Measurements from ENCODE around the gene KAT8. TPM values are rescaled to one million over a fixed set of nuclear protein-coding genes. Genes with fewer than 3 reads are reported as not detected.

Gene KAT8
- total and polyA plus RNA-seq, 8 donors, result 31.5 to 71.7 (median 38.2) TPM

- H3K27ac ChIP-seq, result peak overlapping the region; percentile 86 to 92 (median 91)
- peaks cover 13 to 28% (median 22%) of the 10 kb centered on the region in 3 donors for H3K4me1 ChIP-seq
- peak in 3 of 6 donors; percentile 31 to 59 (median 59) for DNase-seq
- FAIRE-seq, result no peak
- 32 to 38% methylated on average over 52 to 57 of the region's 57 CpGs for WGBS, 2 donors
- ATAC-seq, result peak in 2 of 4 donors; percentile 0 to 1
- peaks cover 0 to 31% (median 0%) of the 10 kb centered on the region in 3 donors for H3K36me3 ChIP-seq
- intact Hi-C loops (cut with DNase I), result no loop called here
- H3K27me3 ChIP-seq, result no peaks in the 10 kb centered on the region
- TF ChIP-seq, protein P1, sequence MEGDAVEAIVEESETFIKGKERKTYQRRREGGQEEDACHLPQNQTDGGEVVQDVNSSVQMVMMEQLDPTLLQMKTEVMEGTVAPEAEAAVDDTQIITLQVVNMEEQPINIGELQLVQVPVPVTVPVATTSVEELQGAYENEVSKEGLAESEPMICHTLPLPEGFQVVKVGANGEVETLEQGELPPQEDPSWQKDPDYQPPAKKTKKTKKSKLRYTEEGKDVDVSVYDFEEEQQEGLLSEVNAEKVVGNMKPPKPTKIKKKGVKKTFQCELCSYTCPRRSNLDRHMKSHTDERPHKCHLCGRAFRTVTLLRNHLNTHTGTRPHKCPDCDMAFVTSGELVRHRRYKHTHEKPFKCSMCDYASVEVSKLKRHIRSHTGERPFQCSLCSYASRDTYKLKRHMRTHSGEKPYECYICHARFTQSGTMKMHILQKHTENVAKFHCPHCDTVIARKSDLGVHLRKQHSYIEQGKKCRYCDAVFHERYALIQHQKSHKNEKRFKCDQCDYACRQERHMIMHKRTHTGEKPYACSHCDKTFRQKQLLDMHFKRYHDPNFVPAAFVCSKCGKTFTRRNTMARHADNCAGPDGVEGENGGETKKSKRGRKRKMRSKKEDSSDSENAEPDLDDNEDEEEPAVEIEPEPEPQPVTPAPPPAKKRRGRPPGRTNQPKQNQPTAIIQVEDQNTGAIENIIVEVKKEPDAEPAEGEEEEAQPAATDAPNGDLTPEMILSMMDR (IDR thresholded peaks at IDR 0.05), result no peak
- no peaks in the 10 kb centered on the region for H3K9me3 ChIP-seq
- H3K4me3 ChIP-seq, result peak overlapping the region; percentile 61 to 100 (median 97)
Measured at GRCh38 chr16:31108794-31109558, 8.5 kb upstream of the KAT8 start.

DNA sequence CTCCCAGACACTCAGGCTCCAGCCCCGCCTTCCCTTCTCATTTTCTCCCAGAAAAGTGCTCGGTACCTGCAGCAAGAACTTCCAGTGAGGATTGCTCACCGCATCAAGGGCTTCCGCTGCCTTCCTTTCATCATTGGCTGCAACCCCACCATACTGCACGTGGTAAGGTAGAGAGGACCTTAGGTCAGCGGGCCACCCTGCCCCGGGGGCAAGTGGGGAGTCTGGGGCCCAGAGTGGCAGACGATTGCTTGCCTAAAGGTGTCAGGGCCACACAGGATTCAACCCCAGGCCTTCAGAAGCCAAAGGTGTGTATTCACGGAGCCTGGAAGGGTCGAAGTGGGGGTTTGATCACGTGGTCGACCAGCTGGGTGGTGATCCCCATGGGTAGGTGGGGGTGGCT, 7.8 kb upstream of the KAT8 start:
- intact Hi-C loops (cut with DNase I), result no loop called here
- no peak for ATAC-seq
- no peak overlapping the region for H3K27ac ChIP-seq
- FAIRE-seq, result no peak
- TF ChIP-seq, protein P1 (IDR thresholded peaks at IDR 0.05), result no peak
- DNase-seq, result peak in 1 of 6 donors; percentile 30
- no peaks in the 10 kb centered on the region for H3K9me3 ChIP-seq
- no peaks in the 10 kb centered on the region for H3K27me3 ChIP-seq
- H3K36me3 ChIP-seq, result peaks cover 0 to 31% (median 0%) of the 10 kb centered on the region in 3 donors
- H3K4me1 ChIP-seq, result peaks cover 14 to 34% (median 23%) of the 10 kb centered on the region in 3 donors
- peak overlapping the region in 2 of 4 donors; percentile 97 to 100 for H3K4me3 ChIP-seq
- 77 to 81% methylated on average over 12 of the region's 12 CpGs for WGBS, 2 donors

DNA sequence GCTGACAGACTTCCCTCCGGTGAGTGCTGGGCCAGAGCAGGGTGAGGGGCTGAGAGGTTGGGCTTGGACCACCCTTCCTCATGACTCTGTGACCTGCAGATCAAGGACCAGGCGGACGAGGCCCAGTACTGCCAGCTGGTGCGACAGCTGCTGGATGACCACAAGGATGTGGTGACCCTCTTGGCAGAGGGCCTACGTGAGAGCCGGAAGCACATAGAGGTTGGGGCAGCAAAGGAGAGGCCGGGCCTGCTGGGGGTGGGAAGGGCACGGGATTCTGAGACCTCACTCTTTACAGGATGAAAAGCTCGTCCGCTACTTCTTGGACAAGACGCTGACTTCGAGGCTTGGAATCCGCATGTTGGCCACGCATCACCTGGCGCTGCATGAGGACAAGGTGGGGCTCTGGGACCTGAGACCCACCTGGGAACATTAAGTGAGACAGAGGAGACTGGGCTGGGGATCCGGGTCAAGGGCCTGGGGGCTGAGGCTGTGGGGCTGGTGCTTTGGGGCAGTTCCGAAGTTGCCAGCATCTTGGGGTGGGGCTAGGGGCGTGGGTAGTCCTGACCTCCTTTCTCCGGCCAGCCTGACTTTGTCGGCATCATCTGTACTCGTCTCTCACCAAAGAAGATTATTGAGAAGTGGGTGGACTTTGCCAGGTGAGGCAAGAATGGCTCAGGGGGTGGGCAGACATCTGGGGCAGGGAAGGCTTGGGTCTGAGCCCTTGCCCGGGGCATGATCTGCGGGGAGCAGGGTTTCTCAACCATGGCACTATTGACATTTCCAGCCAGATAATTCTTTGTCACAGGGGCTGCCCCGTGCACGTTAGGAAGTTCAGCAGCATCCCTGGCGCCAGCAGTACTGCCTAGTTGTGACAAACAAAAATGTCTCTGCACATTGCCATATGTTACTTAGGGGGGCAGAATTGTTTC, 7.1 kb upstream of the KAT8 start:
- intact Hi-C loops (cut with DNase I), result no loop called here
- no peak for FAIRE-seq
- no peak for ATAC-seq
- 85 to 86% methylated on average over 26 of the region's 26 CpGs for WGBS, 2 donors
- peaks cover 14 to 35% (median 23%) of the 10 kb centered on the region in 3 donors for H3K4me1 ChIP-seq
- H3K27me3 ChIP-seq, result no peaks in the 10 kb centered on the region
- DNase-seq, result peak in 2 of 6 donors; percentile 18 to 53
- H3K27ac ChIP-seq, result no peak overlapping the region
- TF ChIP-seq, protein P1 (IDR thresholded peaks at IDR 0.05), result no peak
- no peaks in the 10 kb centered on the region for H3K9me3 ChIP-seq
- H3K36me3 ChIP-seq, result peaks cover 0 to 31% (median 0%) of the 10 kb centered on the region in 3 donors
- peak overlapping the region in 1 of 4 donors; percentile 97 for H3K4me3 ChIP-seq

GRCh38 chr16:31111881-31112466, 5.5 kb upstream of the KAT8 start:
- ATAC-seq, result no peak
- H3K4me1 ChIP-seq, result peaks cover 10 to 35% (median 23%) of the 10 kb centered on the region in 3 donors
- WGBS, 2 donors, result 89 to 94% methylated on average over 23 of the region's 23 CpGs

More at GRCh38 chr16:31111881-31112466, 5.5 kb upstream of the KAT8 start:
- Histone ChIP-seq H3K9me3 (no peaks in the 10 kb centered on the region), H3K4me3 (no peak overlapping the region), H3K36me3 (peaks cover 0 to 31% (median 0%) of the 10 kb centered on the region in 3 donors), H3K27ac (no peak overlapping the region), H3K27me3 (no peaks in the 10 kb centered on the region)
- intact Hi-C loops (cut with DNase I), result no loop called here
- FAIRE-seq (no peak), DNase-seq (peak in 2 of 6 donors; percentile 38 to 55)
- TF ChIP-seq, protein P1 (IDR thresholded peaks at IDR 0.05), result no peak
